GM21717 (cell line): Measurements from ENCODE around the gene ZRANB3.
A peak's percentile ranks its signal among the peaks of the same experiment; 100 is the strongest.
"Not testable (repeated sequence)": the region's sequence is repeated elsewhere in the genome, so short reads cannot be mapped to it uniquely, and the experiment has no call there.

Experiments used
- ATAC-seq: cut with Tn5 transposase; IDR thresholded peaks from one replicate; pipeline ENCODE4 v1.9.1; 2021; ENCODE audit warnings: mild to moderate bottlenecking, moderate library complexity; ENCODE audit not compliant: unreplicated experiment

The ZRANB3 gene

GRCh38 chr2:135494503-135494902 lies 36.5 kb downstream of the ZRANB3 start:
- ATAC-seq = no peak

GRCh38 chr2:135490376-135490775 lies 40.6 kb downstream of the ZRANB3 start:
- ATAC-seq = no peak

GRCh38 chr2:135485441-135485840 lies 45.6 kb downstream of the ZRANB3 start:
- ATAC-seq = no peak

- ATAC-seq = no peak
Observed at GRCh38 chr2:135475128-135475527, 55.9 kb downstream of the ZRANB3 start.

- no peak for ATAC-seq
Observed at GRCh38 chr2:135473567-135473966, 57.5 kb downstream of the ZRANB3 start.

GRCh38 chr2:135471106-135471505 lies 59.9 kb downstream of the ZRANB3 start:
- ATAC-seq = no peak

- no peak for ATAC-seq
Observed at GRCh38 chr2:135457279-135457678, 73.7 kb downstream of the ZRANB3 start.

- ATAC-seq = no peak
Observed at GRCh38 chr2:135456835-135457234, 74.2 kb downstream of the ZRANB3 start.

GRCh38 chr2:135456431-135456830 lies 74.6 kb downstream of the ZRANB3 start:
- no peak for ATAC-seq

- no peak for ATAC-seq
Observed at GRCh38 chr2:135454608-135455007, 76.4 kb downstream of the ZRANB3 start.

GRCh38 chr2:135453027-135453426 lies 78.0 kb downstream of the ZRANB3 start:
- not testable (repeated sequence) for ATAC-seq

- ATAC-seq = no peak
Observed at GRCh38 chr2:135451966-135452365, 79.1 kb downstream of the ZRANB3 start.

- ATAC-seq = not testable (repeated sequence)
Observed at GRCh38 chr2:135443013-135443412, 88.0 kb downstream of the ZRANB3 start.

GRCh38 chr2:135435155-135435554 lies 95.9 kb downstream of the ZRANB3 start:
- ATAC-seq = not testable (repeated sequence)

GRCh38 chr2:135424849-135425248 lies 106.2 kb downstream of the ZRANB3 start:
- no peak for ATAC-seq

GRCh38 chr2:135422898-135423297 lies 108.1 kb downstream of the ZRANB3 start:
- no peak for ATAC-seq

GRCh38 chr2:135411646-135412045 lies 119.4 kb downstream of the ZRANB3 start:
- ATAC-seq = no peak

GRCh38 chr2:135409436-135409835 lies 121.6 kb downstream of the ZRANB3 start:
- peak; percentile 73 for ATAC-seq

- not testable (repeated sequence) for ATAC-seq
Observed at GRCh38 chr2:135396259-135396658, 134.8 kb downstream of the ZRANB3 start.

GRCh38 chr2:135386993-135387392 lies 144.0 kb downstream of the ZRANB3 start:
- ATAC-seq = no peak

GRCh38 chr2:135378591-135378990 lies 152.4 kb downstream of the ZRANB3 start:
- no peak for ATAC-seq

- ATAC-seq = no peak
Observed at GRCh38 chr2:135373702-135374101, 157.3 kb downstream of the ZRANB3 start.

GRCh38 chr2:135349941-135350340 lies 181.1 kb downstream of the ZRANB3 start:
- ATAC-seq = no peak
